Measurements from ENCODE around the gene SCAMP4. TPM values are rescaled to one million over a fixed set of nuclear protein-coding genes. Genes with fewer than 3 reads are reported as not detected.
A peak's percentile ranks its signal among the peaks of the same experiment; 100 is the strongest.

Gene SCAMP4
- total RNA-seq: 58.0 and 62.5 TPM in 2 replicates
- 53.7 and 58.5 TPM in 2 replicates for polyA plus RNA-seq

- no peaks in the 10 kb centered on the region for H3K9me3 ChIP-seq (ENCODE audit: low read depth)
- peak; percentile 98 to 100 for DNase-seq (ENCODE audit: low read depth in 1 of 2, low spot score in 1 of 2)
- H3K4me1 ChIP-seq (ENCODE audit: low read depth): no peaks in the 10 kb centered on the region
- peak within 1 kb of the TSS; percentile 82 for H3K27ac ChIP-seq
- peak within 1 kb of the TSS; percentile 45 for H3K4me3 ChIP-seq
- no peaks in the 10 kb centered on the region for H3K27me3 ChIP-seq
- no peak for TF ChIP-seq CTCF (IDR thresholded peaks at IDR 0.05; ENCODE audit: low read depth, low read length)
- no peaks in the 10 kb centered on the region for H3K36me3 ChIP-seq
Observed at GRCh38 chr19:1905110-1905862, at the start of gene SCAMP4, which contains the start of gene ADAT3. Gene SCAMP4, plus strand, starts transcription at chr19:1905399. Its CDS starts 9,621 bp downstream, at chr19:1915020. Gene ADAT3, plus strand, starts transcription at chr19:1905399. Its CDS starts 6,649 bp downstream, at chr19:1912048.

GRCh38 chr19:1855828-1856255 is 49.4 kb upstream of the SCAMP4 start:
- Histone ChIP-seq H3K36me3 (no peaks in the 10 kb centered on the region), H3K9me3 (ENCODE audit: low read depth) (no peaks in the 10 kb centered on the region), H3K27ac (peak overlapping the region; percentile 59), H3K4me1 (ENCODE audit: low read depth) (peaks cover 52% of the 10 kb centered on the region), H3K27me3 (no peaks in the 10 kb centered on the region), H3K4me3 (no peak overlapping the region)
- TF ChIP-seq CTCF (IDR thresholded peaks at IDR 0.05; ENCODE audit: low read depth, low read length): no peak
- no peak for DNase-seq (ENCODE audit: low read depth in 1 of 2, low spot score in 1 of 2)

- H3K27ac ChIP-seq: peak overlapping the region; percentile 59
- H3K27me3 ChIP-seq: no peaks in the 10 kb centered on the region
- peaks cover 52% of the 10 kb centered on the region for H3K4me1 ChIP-seq (ENCODE audit: low read depth)
- no peak for DNase-seq (ENCODE audit: low read depth in 1 of 2, low spot score in 1 of 2)
- TF ChIP-seq CTCF (IDR thresholded peaks at IDR 0.05; ENCODE audit: low read depth, low read length): no peak
- H3K9me3 ChIP-seq (ENCODE audit: low read depth): no peaks in the 10 kb centered on the region
- H3K4me3 ChIP-seq: no peak overlapping the region
- H3K36me3 ChIP-seq: no peaks in the 10 kb centered on the region
Observed at GRCh38 chr19:1856345-1856697, 48.9 kb upstream of the SCAMP4 start.

- H3K27me3 ChIP-seq: no peaks in the 10 kb centered on the region
- H3K27ac ChIP-seq: peak overlapping the region; percentile 59
- no peaks in the 10 kb centered on the region for H3K9me3 ChIP-seq (ENCODE audit: low read depth)
- peaks cover 52% of the 10 kb centered on the region for H3K4me1 ChIP-seq (ENCODE audit: low read depth)
- no peak for TF ChIP-seq CTCF (IDR thresholded peaks at IDR 0.05; ENCODE audit: low read depth, low read length)
- H3K4me3 ChIP-seq: peak overlapping the region; percentile 11
- DNase-seq (ENCODE audit: low read depth in 1 of 2, low spot score in 1 of 2): peak; percentile 54 to 85
- H3K36me3 ChIP-seq: no peaks in the 10 kb centered on the region
Observed at GRCh38 chr19:1856698-1857603, 48.2 kb upstream of the SCAMP4 start.

GRCh38 chr19:1857648-1858326 is 47.4 kb upstream of the SCAMP4 start:
- H3K27me3 ChIP-seq: peaks cover 3% of the 10 kb centered on the region
- H3K4me3 ChIP-seq: peak overlapping the region; percentile 11
- no peak for TF ChIP-seq CTCF (IDR thresholded peaks at IDR 0.05; ENCODE audit: low read depth, low read length)

More at GRCh38 chr19:1857648-1858326, 47.4 kb upstream of the SCAMP4 start:
- H3K27ac ChIP-seq: no peak overlapping the region
- DNase-seq (ENCODE audit: low read depth in 1 of 2, low spot score in 1 of 2): no peak
- H3K4me1 ChIP-seq (ENCODE audit: low read depth): peaks cover 52% of the 10 kb centered on the region
- no peaks in the 10 kb centered on the region for H3K36me3 ChIP-seq
- H3K9me3 ChIP-seq (ENCODE audit: low read depth): no peaks in the 10 kb centered on the region
